Measurements from ENCODE around the gene ZNF792.
A peak's percentile ranks its signal among the peaks of the same experiment; 100 is the strongest.
"Not testable (repeated sequence)": the region's sequence is repeated elsewhere in the genome, so short reads cannot be mapped to it uniquely, and the experiment has no call there.

ZNF792 gene

GRCh38 chr19:34926685-34927375 lies 37.2 kb downstream of the ZNF792 start, which contains the start of gene ZNF30:
ZNF30 (plus strand) TSS chr19:34926903; CDS start chr19:34929948, 3,045 bp downstream.
- DNase-seq (ENCODE audit: extremely low read depth in 1 of 2, low read depth in 1 of 2), result peak; percentile 70 to 84

DNA sequence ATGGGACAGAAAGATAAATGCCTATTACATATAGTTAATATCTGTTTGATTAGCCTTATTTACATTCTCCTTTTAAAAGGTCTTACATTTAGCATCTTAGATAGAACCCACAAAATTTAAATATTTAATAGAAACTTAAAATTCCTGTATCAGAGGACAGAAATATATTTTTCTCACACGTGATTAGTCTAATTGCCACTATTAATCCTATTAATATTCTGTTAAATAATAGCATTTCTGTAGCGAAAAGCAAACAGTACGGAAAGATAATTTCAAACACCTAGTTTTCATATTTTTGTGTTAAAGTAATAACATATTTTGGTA lies 37.7 kb downstream of the ZNF792 start:
- no peak for DNase-seq (ENCODE audit: extremely low read depth in 1 of 2, low read depth in 1 of 2)

DNA sequence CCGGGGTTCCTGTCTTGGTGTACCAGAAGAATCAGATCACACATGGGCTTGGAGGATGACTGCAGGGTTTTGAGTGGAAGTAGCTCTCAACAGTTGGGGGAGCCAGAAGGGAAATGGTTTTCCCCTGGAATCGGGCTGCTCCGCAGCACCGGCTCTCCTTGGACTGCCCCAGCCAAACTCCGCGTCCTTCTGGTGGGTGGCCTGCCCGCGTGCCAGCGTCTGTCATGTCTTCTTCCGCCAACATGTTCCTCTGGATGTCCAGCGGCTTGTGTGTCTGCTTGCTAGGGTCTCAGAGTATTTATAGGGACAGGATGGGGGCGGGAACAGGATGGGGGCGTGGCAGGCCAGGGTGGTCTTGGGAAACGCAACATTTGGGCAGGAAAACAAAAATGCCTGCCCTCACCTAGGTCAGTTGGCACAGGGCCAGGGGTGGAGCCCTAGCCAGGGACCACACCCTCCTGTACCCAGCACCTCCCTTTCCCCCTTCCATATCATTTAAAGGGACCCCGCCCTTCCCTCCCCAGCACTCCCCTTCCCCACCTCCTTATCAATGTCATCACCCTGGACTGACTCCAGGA lies 38.7 kb downstream of the ZNF792 start:
- no peak for DNase-seq (ENCODE audit: extremely low read depth in 1 of 2, low read depth in 1 of 2)

DNA sequence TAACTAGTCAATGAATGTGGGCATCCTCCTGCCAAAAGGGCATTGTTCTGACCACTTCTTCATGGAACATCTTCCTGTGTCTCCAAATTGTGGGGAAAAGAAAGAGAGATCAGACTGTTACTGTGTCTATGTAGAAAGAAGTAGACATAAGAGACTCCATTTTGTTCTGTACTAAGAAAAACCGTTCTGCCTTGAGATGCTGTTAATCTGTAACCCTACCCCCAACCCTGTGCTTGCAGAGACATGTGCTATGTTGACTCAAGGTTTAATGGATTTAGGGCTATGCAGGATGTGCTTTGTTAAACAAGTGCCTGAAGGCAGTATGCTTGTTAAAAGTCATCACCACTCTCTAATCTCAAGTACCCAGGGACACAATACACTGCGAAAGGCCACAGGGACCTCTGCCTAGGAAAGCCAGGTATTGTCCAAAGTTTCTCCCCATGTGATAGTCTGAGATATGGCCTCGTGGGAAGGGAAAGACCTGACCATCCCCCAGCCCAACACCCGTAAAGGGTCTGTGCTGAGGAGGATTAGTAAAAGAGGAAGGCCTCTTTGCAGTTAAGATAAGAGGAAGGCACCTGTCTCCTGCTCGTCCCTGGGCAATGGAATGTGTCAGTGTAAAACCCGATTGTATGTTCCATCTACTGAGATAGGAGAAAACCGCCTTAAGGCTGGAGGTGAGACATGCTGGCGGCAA lies 43.8 kb downstream of the ZNF792 start:
- not testable (repeated sequence) for DNase-seq (ENCODE audit: extremely low read depth in 1 of 2, low read depth in 1 of 2)

DNA sequence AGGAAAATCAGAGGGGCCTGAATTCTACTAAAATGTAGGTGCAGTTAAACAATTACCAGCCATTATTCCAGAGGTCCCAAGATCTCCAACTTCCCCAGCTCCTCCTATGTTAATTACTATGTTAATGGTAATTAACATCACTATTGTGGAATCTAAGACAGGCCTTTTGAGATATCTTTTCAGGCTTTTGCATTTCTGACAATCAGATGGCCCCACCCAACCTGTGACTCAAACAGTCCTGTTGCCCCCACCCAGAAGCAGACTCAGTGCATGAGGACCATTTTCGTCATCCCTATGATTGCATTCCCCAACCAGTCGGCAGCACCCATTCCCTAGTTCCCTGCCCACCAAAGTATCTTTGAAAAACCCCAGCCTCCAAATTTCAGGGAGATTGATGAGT lies 45.8 kb downstream of the ZNF792 start:
- no peak for DNase-seq (ENCODE audit: extremely low read depth in 1 of 2, low read depth in 1 of 2)

GRCh38 chr19:34917144-34917543 lies 46.9 kb downstream of the ZNF792 start:
- not testable (repeated sequence) for DNase-seq (ENCODE audit: extremely low read depth in 1 of 2, low read depth in 1 of 2)

DNA sequence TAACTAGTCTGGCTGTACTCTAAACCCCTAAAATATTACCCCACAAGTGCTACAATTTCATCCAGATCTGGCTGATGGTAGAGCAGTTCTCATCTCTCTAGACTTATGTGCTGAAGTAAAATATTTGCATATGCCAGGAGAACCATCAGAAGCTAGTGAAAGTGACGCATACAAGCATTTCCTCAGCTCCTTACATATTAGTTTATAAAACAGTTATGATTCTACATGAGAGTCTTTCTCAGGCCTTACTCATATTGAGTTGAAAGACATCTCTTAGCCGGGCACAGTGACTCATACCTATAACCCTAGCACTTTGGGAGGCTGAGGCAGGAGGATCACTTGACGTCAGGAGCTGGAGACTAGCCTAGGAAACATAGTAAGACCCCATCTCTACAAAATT lies 53.3 kb downstream of the ZNF792 start:
- DNase-seq (ENCODE audit: extremely low read depth in 1 of 2, low read depth in 1 of 2), result no peak

All from stimulated activated CD8-positive, alpha-beta memory T cell treated with anti-CD3 and anti-CD28 coated beads, Interleukin-7, amount 100 ng/mL, for 48 hours (primary cell).